Prostate gland (tissue), 2 donors: ENCODE measurements around the gene HEXB.

Experiments used
- CTCF ChIP-seq, 4 experiments: fragments of 200-600 bp in 2 of 4; fragments of 450-650 bp in 2 of 4; sonication (generic) in 2 of 4; IDR thresholded peaks; 1 replicate in 3 of 4; 2 replicates in 1 of 4; pipeline ENCODE4 v1.5.1; 2016 to 2019; ENCODE audit warnings: antibody characterized with exemption in 4 of 4, mild to moderate bottlenecking in 2 of 4, moderate library complexity in 2 of 4
- POLR2A ChIP-seq: fragments of 450-650 bp; IDR thresholded peaks from one replicate; pipeline ENCODE4 v1.6.1; 2016; ENCODE audit warnings: antibody characterized with exemption, mild to moderate bottlenecking

- TF ChIP-seq CTCF (IDR thresholded peaks at IDR 0.05) (no peak), POLR2A (no peak)
These were observed 53.4 kb downstream of the HEXB start for GRCh38 chr5:74738406-74738805.
